Breast epithelium (tissue), 4 donors: Measurements from ENCODE around the gene RPA1. TPM values are rescaled to one million over a fixed set of nuclear protein-coding genes. Genes with fewer than 3 reads are reported as not detected.

Experiments used
- DNase-seq, 2 donors: peaks; one replicate each; pipeline ENCODE4 v3.0.0-alpha.2; 2019; ENCODE audit warnings: low spot score in 2 of 2
- H3K27ac ChIP-seq, 2 donors: fragments of 200-600 bp; sonication (generic) in 1 of 2; one replicate each; pipeline ENCODE4 v1.5.1; 2016 to 2019; ENCODE audit warnings: mild to moderate bottlenecking in 1 of 2
- H3K27me3 ChIP-seq, 2 donors: fragments of 200-600 bp; sonication (generic) in 1 of 2; one replicate each; pipeline versions ENCODE4 v1.5.1 to v1.6.0; 2017 to 2019; ENCODE audit warnings: control low read depth in 1 of 2, mild to moderate bottlenecking in 1 of 2
- H3K36me3 ChIP-seq: fragments of 200-600 bp; one replicate; pipeline ENCODE4 v1.5.1; 2019
- H3K4me1 ChIP-seq, 2 donors: fragments of 200-600 bp; sonication (generic); one replicate each; pipeline ENCODE4 v1.5.1; 2016 to 2019; ENCODE audit warnings: control low read depth in 1 of 2
- H3K4me3 ChIP-seq, 3 donors: fragments of 200-600 bp; sonication (generic); 1 replicate in 2 of 3; 2 replicates in 1 of 3; pipeline ENCODE4 v1.5.1; 2016 to 2019; ENCODE audit warnings: mild to moderate bottlenecking in 3 of 3, moderate library complexity in 2 of 3
- H3K9me3 ChIP-seq, 2 donors: fragments of 200-600 bp; sonication (generic) in 1 of 2; one replicate each; pipeline ENCODE4 v1.5.1; 2016 to 2019; ENCODE audit warnings: control low read depth in 1 of 2
- POLR2A ChIP-seq: fragments of 450-650 bp; IDR thresholded peaks from one replicate; pipeline ENCODE4 v1.6.1; 2016; ENCODE audit warnings: antibody characterized with exemption, mild to moderate bottlenecking, moderate library complexity
- POLR2AphosphoS5 ChIP-seq, 3 donors: sonication (generic); formaldehyde crosslinking; IDR thresholded peaks; one replicate each; pipeline ENCODE4 v1.6.1; 2017; ENCODE audit warnings: antibody characterized with exemption in 3 of 3
- intact Hi-C: fragments of 100-400 bp; cut with DNase I; formaldehyde crosslinking; loops from one replicate; pipeline ENCODE4 v1.15.1; 2023; ENCODE audit warnings: low total_unique reads
- total RNA-seq, 3 donors: library from RNA; depleted of rRNA; stranded (reverse); fragments of >200 nt; gene quantifications; one replicate each; pipeline ENCODE4 v1.1.0, GENCODE V29; 2016
- TF ChIP-seq, protein P1 (sequence below), 3 donors: fragments of 450-650 bp; IDR thresholded peaks; one replicate each; pipeline ENCODE4 v1.5.1; 2016 to 2017; ENCODE audit warnings: antibody characterized with exemption in 3 of 3, mild to moderate bottlenecking in 3 of 3, moderate library complexity in 3 of 3

RPA1 gene
- total RNA-seq, 3 donors from 2014 or later, result 34.7 to 40.6 (median 34.7) TPM

DNA sequence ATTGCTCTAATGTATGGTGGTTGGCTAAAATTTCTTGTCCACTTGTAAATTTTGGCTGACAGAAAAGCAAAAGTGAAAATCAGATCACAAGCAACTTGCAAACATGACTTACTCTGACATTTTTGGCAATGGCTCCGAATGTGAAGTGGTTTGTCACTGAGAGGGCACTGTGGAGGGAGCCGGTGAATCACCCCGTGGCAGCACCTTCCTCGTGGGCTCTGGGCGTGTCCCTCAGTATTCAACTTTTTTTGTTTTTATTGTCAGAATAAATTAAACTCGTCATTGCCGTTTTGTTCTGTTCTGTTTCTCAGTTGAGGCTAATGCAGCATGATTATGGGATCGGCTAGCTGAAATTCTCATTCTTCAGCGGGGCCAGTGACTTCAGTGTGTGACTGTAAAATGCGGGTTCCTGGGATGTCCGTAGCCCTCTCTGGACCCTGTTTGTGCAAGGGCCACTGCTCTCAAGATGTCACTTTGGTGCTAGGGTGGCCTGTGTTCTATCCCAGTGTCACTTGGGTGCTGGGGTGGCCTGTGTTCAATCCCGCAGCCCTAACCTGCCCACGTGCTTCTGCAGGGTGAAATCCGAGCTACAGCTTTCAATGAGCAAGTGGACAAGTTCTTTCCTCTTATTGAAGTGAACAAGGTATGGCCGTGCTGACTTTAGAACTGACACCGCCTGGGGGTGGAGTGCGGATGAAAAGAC, 48.8 kb downstream of the RPA1 start:
- no peaks in the 10 kb centered on the region for H3K4me1 ChIP-seq
- H3K4me3 ChIP-seq, result no peak overlapping the region
- H3K27ac ChIP-seq, result no peak overlapping the region
- no peaks in the 10 kb centered on the region for H3K27me3 ChIP-seq
- intact Hi-C loops, result no loop called here
- TF ChIP-seq, protein P1, sequence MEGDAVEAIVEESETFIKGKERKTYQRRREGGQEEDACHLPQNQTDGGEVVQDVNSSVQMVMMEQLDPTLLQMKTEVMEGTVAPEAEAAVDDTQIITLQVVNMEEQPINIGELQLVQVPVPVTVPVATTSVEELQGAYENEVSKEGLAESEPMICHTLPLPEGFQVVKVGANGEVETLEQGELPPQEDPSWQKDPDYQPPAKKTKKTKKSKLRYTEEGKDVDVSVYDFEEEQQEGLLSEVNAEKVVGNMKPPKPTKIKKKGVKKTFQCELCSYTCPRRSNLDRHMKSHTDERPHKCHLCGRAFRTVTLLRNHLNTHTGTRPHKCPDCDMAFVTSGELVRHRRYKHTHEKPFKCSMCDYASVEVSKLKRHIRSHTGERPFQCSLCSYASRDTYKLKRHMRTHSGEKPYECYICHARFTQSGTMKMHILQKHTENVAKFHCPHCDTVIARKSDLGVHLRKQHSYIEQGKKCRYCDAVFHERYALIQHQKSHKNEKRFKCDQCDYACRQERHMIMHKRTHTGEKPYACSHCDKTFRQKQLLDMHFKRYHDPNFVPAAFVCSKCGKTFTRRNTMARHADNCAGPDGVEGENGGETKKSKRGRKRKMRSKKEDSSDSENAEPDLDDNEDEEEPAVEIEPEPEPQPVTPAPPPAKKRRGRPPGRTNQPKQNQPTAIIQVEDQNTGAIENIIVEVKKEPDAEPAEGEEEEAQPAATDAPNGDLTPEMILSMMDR (IDR thresholded peaks at IDR 0.05), result no peak
- TF ChIP-seq POLR2A, result no peak
- no peak for TF ChIP-seq POLR2AphosphoS5 (IDR thresholded peaks at IDR 0.05)
- H3K36me3 ChIP-seq, result peaks cover 12% of the 10 kb centered on the region
- H3K9me3 ChIP-seq, result no peaks in the 10 kb centered on the region
- DNase-seq, result no peak

DNA sequence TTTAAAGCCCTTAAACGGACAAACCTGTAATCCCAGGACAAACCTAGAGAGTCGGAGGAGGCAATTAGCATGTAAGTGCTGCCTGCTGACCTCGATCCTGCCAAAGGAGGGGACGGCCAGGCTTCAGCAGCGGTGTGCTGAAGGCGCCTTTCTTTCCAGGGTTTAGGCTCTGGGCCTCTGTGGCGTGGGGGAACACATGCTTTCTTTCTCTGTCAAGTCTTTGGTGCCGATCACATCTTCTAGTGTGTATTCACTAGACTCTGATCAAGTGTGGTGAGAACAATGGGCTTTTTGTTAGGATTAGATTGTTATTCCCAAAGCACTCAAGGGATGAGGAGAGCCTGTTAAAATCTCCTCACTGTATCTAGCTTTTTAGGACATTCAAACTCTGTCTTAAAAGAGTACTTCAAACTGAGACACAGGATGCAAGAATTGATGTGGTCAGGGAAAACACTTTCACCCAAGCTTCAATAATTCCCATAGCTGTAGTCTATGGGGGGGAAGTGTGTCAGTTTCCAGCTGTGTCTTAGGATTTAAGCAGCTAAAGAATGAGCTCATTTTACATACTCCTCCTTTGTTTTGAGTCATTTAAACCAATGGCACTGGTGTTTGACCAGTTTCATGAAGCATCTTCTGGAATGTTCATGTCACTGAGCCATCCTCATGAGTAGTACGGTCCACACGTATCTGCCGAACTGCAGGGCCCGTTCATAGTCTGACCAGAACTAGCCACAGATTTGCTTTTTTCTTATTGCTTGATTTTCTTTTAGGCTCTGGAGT, 51.2 kb downstream of the RPA1 start:
- TF ChIP-seq POLR2AphosphoS5 (IDR thresholded peaks at IDR 0.05), result no peak
- TF ChIP-seq, protein P1 (IDR thresholded peaks at IDR 0.05), result no peak
- TF ChIP-seq POLR2A, result no peak
- Histone ChIP-seq H3K4me3 (no peak overlapping the region), H3K36me3 (peaks cover 22% of the 10 kb centered on the region), H3K27ac (peak overlapping the region in 1 of 2 donors; percentile 18), H3K27me3 (no peaks in the 10 kb centered on the region), H3K4me1 (no peaks in the 10 kb centered on the region), H3K9me3 (no peaks in the 10 kb centered on the region)
- intact Hi-C loops, result no loop called here
- DNase-seq, result no peak

DNA sequence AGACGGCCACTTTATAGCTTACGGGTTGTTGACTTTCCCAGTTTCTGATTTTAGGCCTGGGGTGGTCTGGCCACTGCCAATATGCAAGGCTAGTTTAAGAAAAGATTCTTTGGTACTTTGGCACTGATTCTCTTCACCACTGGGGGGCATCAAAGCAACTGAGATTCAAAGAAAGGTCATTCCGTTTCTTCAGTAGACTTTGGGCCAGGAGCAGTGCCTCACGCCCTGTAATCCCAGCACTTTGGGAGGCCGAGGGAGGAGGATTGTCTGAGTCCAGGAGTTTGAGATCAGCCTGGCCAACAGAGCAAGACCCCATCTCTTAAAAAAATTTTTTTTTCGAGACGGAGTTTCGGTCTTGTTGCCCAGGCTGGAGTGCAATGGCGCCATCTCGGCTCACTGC, 53.0 kb downstream of the RPA1 start:
- Histone ChIP-seq H3K36me3 (peaks cover 22% of the 10 kb centered on the region), H3K4me3 (no peak overlapping the region), H3K27me3 (no peaks in the 10 kb centered on the region), H3K9me3 (no peaks in the 10 kb centered on the region), H3K4me1 (no peaks in the 10 kb centered on the region), H3K27ac (no peak overlapping the region)
- intact Hi-C loops, result no loop called here
- no peak for DNase-seq
- TF ChIP-seq, protein P1 (IDR thresholded peaks at IDR 0.05), result peak in 2 of 3 donors; percentile 33 to 47
- no peak for TF ChIP-seq POLR2A

DNA sequence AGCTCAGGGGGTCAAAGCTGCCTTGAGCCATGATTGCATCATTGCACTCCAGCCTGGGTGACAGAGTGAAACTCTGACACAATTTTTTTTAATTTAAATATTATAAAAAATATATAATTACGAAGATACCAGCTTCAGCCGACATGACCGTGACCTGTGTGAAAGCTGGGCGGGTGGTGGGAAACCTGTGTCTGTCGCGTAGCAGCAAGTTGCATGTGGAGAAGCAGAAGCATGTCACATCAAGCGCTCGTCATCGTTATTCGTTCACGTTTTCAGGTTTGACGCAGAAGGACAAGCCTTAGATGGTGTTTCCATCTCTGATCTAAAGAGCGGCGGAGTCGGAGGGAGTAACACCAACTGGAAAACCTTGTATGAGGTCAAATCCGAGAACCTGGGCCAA, 53.7 kb downstream of the RPA1 start:
- Histone ChIP-seq H3K36me3 (peaks cover 27% of the 10 kb centered on the region), H3K27me3 (no peaks in the 10 kb centered on the region), H3K4me3 (no peak overlapping the region), H3K4me1 (no peaks in the 10 kb centered on the region), H3K27ac (no peak overlapping the region), H3K9me3 (no peaks in the 10 kb centered on the region)
- DNase-seq, result no peak
- no peak for TF ChIP-seq POLR2A
- intact Hi-C loops, result no loop called here

DNA sequence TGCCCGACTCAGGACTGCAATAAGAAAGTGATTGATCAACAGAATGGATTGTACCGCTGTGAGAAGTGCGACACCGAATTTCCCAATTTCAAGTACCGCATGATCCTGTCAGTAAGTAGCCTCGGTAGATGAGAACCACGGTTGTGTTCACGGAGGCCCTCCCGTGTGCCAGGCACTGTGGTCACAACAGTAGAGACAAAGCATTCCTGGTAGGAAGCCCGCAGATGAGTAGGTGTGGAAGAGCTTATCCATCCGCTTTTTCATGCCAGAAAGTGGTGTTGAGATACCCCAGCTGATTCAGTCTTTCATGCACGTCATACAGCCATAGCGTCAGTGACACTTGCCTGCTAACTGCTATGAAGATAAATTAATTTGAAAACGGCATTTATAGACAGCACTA, 58.9 kb downstream of the RPA1 start:
- peaks cover 21% of the 10 kb centered on the region for H3K36me3 ChIP-seq

More for the DNA sequence above, 58.9 kb downstream of the RPA1 start:
- TF ChIP-seq POLR2A (no peak), POLR2AphosphoS5 (IDR thresholded peaks at IDR 0.05) (no peak)
- TF ChIP-seq, protein P1 (IDR thresholded peaks at IDR 0.05), result no peak
- DNase-seq, result no peak
- Histone ChIP-seq H3K4me1 (no peaks in the 10 kb centered on the region), H3K27ac (no peak overlapping the region), H3K9me3 (no peaks in the 10 kb centered on the region), H3K27me3 (no peaks in the 10 kb centered on the region), H3K4me3 (no peak overlapping the region)
- intact Hi-C loops, result no loop called here
